ENCODE measurements around the gene STXBP5. TPM values are rescaled to one million over a fixed set of nuclear protein-coding genes. Genes with fewer than 3 reads are reported as not detected.

Gene STXBP5
- total and polyA plus RNA-seq, 4 donors: 1.9 to 8.9 (median 4.8) TPM

GRCh38 chr6:147282566-147282959 is 78.3 kb downstream of the STXBP5 start:
- no peaks in the 10 kb centered on the region for H3K27me3 ChIP-seq (ENCODE audit: control insufficient read depth in 4 of 4, insufficient read depth in 4 of 4, low read length in 3 of 4)
- no peak overlapping the region for H3K27ac ChIP-seq (ENCODE audit: low read depth in 1 of 2, low read length in 2 of 2)
- DNase-seq (ENCODE audit: low spot score): no peak
- 90% methylated on average over 4 of the region's 4 CpGs for WGBS
- no peak for TF ChIP-seq HNF4A (conservative IDR thresholded peaks at IDR 0.05)
- TF ChIP-seq ZBTB33 (IDR thresholded peaks at IDR 0.05): no peak
- TF ChIP-seq ATF3 (IDR thresholded peaks at IDR 0.05): no peak
- TF ChIP-seq CTCF (IDR thresholded peaks at IDR 0.05; ENCODE audit: low read depth, low read length, missing input control): no peak
- TF ChIP-seq REST (IDR thresholded peaks at IDR 0.05): no peak
- no peaks in the 10 kb centered on the region for H3K9me3 ChIP-seq (ENCODE audit: control insufficient read depth in 4 of 4, low read length in 3 of 4)
- H3K4me1 ChIP-seq (ENCODE audit: control insufficient read depth in 4 of 4, insufficient read depth in 4 of 4, low read length in 3 of 4): peaks cover 0 to 2% (median 0%) of the 10 kb centered on the region in 4 donors
- H3K4me3 ChIP-seq (ENCODE audit: low read depth in 1 of 3, low read length in 3 of 3): no peak overlapping the region
- H3K9ac ChIP-seq (ENCODE audit: low read depth in 1 of 2, low read length in 2 of 2): no peak overlapping the region
- peaks cover 0 to 3% (median 0%) of the 10 kb centered on the region in 4 donors for H3K36me3 ChIP-seq (ENCODE audit: control insufficient read depth in 4 of 4, insufficient read depth in 3 of 4, low read depth in 1 of 4, low read length in 3 of 4)

- Histone ChIP-seq H3K36me3 (ENCODE audit: control insufficient read depth in 4 of 4, insufficient read depth in 3 of 4, low read depth in 1 of 4, low read length in 3 of 4) (no peaks in the 10 kb centered on the region), H3K27me3 (ENCODE audit: control insufficient read depth in 4 of 4, insufficient read depth in 4 of 4, low read length in 3 of 4) (no peaks in the 10 kb centered on the region), H3K9ac (ENCODE audit: low read depth in 1 of 2, low read length in 2 of 2) (no peak overlapping the region), H3K9me3 (ENCODE audit: control insufficient read depth in 4 of 4, low read length in 3 of 4) (no peaks in the 10 kb centered on the region), H3K27ac (ENCODE audit: low read depth in 1 of 2, low read length in 2 of 2) (no peak overlapping the region), H3K4me3 (ENCODE audit: low read depth in 1 of 3, low read length in 3 of 3) (no peak overlapping the region), H3K4me1 (ENCODE audit: control insufficient read depth in 4 of 4, insufficient read depth in 4 of 4, low read length in 3 of 4) (peaks cover 0 to 2% (median 0%) of the 10 kb centered on the region in 4 donors)
- TF ChIP-seq REST (IDR thresholded peaks at IDR 0.05): no peak
- TF ChIP-seq ATF3 (IDR thresholded peaks at IDR 0.05): no peak
- no peak for TF ChIP-seq JUND (IDR thresholded peaks at IDR 0.05)
- TF ChIP-seq NR2F2 (IDR thresholded peaks at IDR 0.05): no peak
- no peak for TF ChIP-seq FOXA2 (IDR thresholded peaks at IDR 0.05)
- no peak for TF ChIP-seq ZBTB33 (IDR thresholded peaks at IDR 0.05)
- TF ChIP-seq YY1 (IDR thresholded peaks at IDR 0.05): no peak
- TF ChIP-seq HNF4G (IDR thresholded peaks at IDR 0.05): no peak
- TF ChIP-seq FOXA1 (IDR thresholded peaks at IDR 0.05): no peak
- no peak for TF ChIP-seq HNF4A (conservative IDR thresholded peaks at IDR 0.05)
- no peak for TF ChIP-seq MAX (IDR thresholded peaks at IDR 0.05)
- no peak for TF ChIP-seq GABPA (IDR thresholded peaks at IDR 0.05 in 1 of 2, conservative IDR thresholded peaks at IDR 0.05 in 1 of 2)
- TF ChIP-seq CTCF (IDR thresholded peaks at IDR 0.05; ENCODE audit: low read depth, low read length, missing input control): no peak
- DNase-seq (ENCODE audit: low spot score): no peak
- 78% methylated on average over 5 of the region's 5 CpGs for WGBS
Measured at GRCh38 chr6:147283460-147283859, 79.2 kb downstream of the STXBP5 start.

Data from liver (tissue), 9 donors.